ENCODE measurements around the gene SH3D19.

DNA sequence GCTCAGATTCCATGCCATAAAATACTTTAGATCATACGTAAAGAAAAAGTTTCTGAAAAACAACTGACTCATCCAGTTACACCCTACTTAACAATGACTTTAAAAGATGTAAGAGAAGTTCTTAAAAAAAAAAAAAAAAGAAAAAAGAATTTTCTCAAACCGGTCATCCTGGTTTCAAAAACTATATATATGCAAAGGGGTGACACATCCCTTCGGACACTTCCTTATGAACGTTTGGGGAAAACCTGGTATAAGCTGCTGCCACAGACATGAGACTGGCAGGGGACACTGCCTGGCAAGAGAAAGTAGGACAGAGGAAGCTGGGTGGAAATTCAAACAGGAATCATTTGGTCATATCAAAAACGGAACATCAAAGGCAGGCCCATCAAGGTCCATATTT, 129.6 kb downstream of the SH3D19 start:
- no peak for TF ChIP-seq POLR2A (IDR thresholded peaks at IDR 0.05)
- TF ChIP-seq, protein P1, sequence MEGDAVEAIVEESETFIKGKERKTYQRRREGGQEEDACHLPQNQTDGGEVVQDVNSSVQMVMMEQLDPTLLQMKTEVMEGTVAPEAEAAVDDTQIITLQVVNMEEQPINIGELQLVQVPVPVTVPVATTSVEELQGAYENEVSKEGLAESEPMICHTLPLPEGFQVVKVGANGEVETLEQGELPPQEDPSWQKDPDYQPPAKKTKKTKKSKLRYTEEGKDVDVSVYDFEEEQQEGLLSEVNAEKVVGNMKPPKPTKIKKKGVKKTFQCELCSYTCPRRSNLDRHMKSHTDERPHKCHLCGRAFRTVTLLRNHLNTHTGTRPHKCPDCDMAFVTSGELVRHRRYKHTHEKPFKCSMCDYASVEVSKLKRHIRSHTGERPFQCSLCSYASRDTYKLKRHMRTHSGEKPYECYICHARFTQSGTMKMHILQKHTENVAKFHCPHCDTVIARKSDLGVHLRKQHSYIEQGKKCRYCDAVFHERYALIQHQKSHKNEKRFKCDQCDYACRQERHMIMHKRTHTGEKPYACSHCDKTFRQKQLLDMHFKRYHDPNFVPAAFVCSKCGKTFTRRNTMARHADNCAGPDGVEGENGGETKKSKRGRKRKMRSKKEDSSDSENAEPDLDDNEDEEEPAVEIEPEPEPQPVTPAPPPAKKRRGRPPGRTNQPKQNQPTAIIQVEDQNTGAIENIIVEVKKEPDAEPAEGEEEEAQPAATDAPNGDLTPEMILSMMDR (IDR thresholded peaks at IDR 0.05), result no peak

Measured in tibial nerve (tissue), 3 donors.